Measurements from ENCODE around the gene RLF.

Gene RLF

DNA sequence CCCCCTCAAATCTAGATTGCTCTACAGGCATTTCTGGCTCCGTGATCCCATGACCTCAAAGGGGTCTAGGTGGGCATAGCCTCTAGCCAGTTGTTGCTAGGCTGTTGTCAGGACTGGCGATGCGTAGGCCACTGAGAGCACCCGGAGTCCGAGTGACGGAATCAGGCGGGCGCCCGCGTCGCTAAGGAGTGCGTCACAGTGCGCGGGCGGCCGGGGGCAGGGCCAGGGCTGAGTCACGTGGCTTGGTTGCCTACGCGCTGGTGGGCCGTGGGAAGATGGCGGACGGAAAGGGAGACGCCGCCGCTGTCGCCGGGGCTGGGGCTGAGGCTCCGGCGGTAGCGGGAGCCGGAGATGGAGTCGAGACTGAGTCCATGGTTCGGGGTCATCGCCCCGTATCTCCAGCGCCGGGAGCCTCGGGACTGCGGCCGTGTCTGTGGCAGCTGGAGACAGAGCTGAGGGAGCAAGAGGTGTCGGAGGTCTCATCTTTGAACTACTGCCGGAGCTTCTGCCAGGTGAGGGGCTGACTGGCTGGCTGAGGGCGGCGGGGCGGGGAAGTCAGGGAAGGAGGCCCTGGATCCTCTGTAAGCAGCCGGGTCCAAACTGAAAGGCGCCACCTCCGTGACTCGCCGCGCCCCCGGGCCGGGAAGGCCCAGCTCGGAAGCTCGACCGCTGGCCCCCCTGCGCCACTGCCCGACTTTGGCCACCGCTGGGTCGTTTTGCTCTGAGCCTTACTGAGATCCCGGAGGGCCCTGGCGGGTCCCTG lies at the start of gene RLF:
RLF (plus strand) TSS at position 263 of the 763 bp plus-strand sequence; CDS start at position 276, 13 bp downstream.
- TF ChIP-seq GATA2 (IDR thresholded peaks at IDR 0.05; ENCODE audit: low read depth, low read length) (no peak), GATA3 (IDR thresholded peaks at IDR 0.05; ENCODE audit: low read depth, low read length) (no peak)

- TF ChIP-seq GATA3 (IDR thresholded peaks at IDR 0.05; ENCODE audit: low read depth, low read length) (no peak), GATA2 (IDR thresholded peaks at IDR 0.05; ENCODE audit: low read depth, low read length) (no peak)
These were observed 46.8 kb upstream of the RLF start for GRCh38 chr1:40114400-40114799.

- TF ChIP-seq GATA3 (IDR thresholded peaks at IDR 0.05; ENCODE audit: low read depth, low read length), result no peak
- no peak for TF ChIP-seq GATA2 (IDR thresholded peaks at IDR 0.05; ENCODE audit: low read depth, low read length)
These were observed 41.1 kb upstream of the RLF start for GRCh38 chr1:40120128-40120527.

- TF ChIP-seq GATA3 (IDR thresholded peaks at IDR 0.05; ENCODE audit: low read depth, low read length), result no peak
- TF ChIP-seq GATA2 (IDR thresholded peaks at IDR 0.05; ENCODE audit: low read depth, low read length), result no peak
These were observed 38.3 kb upstream of the RLF start for GRCh38 chr1:40122855-40123254.

DNA sequence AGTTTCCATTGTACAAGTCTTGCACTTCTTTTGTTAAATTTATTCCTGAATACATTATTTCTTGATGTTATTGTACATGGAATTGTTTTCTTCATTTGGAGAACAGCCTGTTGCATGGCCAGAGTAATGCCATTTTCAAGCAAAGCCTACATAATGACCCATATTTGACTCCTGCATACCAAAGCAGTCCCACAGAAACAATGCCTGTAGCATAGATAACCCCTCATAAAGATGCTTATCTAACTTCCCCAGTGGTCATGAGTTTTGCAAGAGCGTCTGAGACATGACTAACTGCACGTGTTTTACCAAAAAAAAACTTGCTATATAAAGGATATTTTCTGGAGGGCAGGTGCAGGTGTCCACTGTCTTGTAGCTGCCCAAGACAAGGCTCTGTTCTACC lies 30.3 kb upstream of the RLF start:
- TF ChIP-seq GATA2 (IDR thresholded peaks at IDR 0.05; ENCODE audit: low read depth, low read length) (no peak), GATA3 (IDR thresholded peaks at IDR 0.05; ENCODE audit: low read depth, low read length) (no peak)

- TF ChIP-seq GATA2 (IDR thresholded peaks at IDR 0.05; ENCODE audit: low read depth, low read length) (no peak), GATA3 (IDR thresholded peaks at IDR 0.05; ENCODE audit: low read depth, low read length) (no peak)
These were observed 28.5 kb upstream of the RLF start for GRCh38 chr1:40132383-40133311.

- TF ChIP-seq GATA2 (IDR thresholded peaks at IDR 0.05; ENCODE audit: low read depth, low read length) (no peak), GATA3 (IDR thresholded peaks at IDR 0.05; ENCODE audit: low read depth, low read length) (no peak)
These were observed 27.9 kb upstream of the RLF start for GRCh38 chr1:40133312-40133665.

- TF ChIP-seq GATA3 (IDR thresholded peaks at IDR 0.05; ENCODE audit: low read depth, low read length), result no peak
- no peak for TF ChIP-seq GATA2 (IDR thresholded peaks at IDR 0.05; ENCODE audit: low read depth, low read length)
These were observed 27.3 kb upstream of the RLF start for GRCh38 chr1:40133839-40134238.

GRCh38 chr1:40140211-40140973 lies 20.8 kb upstream of the RLF start:
- TF ChIP-seq GATA2 (IDR thresholded peaks at IDR 0.05; ENCODE audit: low read depth, low read length), result no peak
- TF ChIP-seq GATA3 (IDR thresholded peaks at IDR 0.05; ENCODE audit: low read depth, low read length), result no peak

DNA sequence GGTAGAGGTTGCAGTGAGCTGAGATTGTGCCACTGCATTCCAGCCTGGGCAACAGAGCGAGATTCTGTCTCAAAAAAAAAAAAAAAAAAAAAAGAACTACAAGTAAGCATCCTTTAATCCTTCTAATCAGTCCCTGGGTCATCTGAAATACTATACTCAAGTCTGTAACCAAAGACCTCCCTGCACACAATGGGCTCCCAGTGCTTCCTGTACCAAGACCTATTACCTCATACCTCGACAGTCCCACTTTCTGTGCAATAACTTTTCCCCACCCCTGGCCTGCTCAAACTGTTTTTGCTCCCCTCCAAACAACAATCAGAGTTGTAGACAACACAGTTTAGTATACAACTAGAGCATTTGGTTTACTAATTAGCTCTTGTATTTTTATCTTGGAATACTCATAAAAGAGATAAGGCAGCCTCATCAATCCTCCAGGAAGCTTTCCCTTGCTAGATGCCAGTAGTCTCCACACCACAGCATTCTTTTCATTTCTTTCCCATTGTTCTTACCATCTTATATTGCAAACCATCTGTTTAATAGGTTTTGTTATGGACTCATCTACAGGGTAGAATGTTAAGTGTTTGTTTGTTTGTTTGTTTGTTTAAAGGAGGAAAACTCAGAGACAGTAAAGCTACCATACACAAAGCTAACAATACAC lies 19.2 kb upstream of the RLF start:
- TF ChIP-seq GATA2 (IDR thresholded peaks at IDR 0.05; ENCODE audit: low read depth, low read length), result no peak
- no peak for TF ChIP-seq GATA3 (IDR thresholded peaks at IDR 0.05; ENCODE audit: low read depth, low read length)

GRCh38 chr1:40143891-40144575 lies 17.2 kb upstream of the RLF start:
- no peak for TF ChIP-seq GATA3 (IDR thresholded peaks at IDR 0.05; ENCODE audit: low read depth, low read length)
- TF ChIP-seq GATA2 (IDR thresholded peaks at IDR 0.05; ENCODE audit: low read depth, low read length), result no peak

DNA sequence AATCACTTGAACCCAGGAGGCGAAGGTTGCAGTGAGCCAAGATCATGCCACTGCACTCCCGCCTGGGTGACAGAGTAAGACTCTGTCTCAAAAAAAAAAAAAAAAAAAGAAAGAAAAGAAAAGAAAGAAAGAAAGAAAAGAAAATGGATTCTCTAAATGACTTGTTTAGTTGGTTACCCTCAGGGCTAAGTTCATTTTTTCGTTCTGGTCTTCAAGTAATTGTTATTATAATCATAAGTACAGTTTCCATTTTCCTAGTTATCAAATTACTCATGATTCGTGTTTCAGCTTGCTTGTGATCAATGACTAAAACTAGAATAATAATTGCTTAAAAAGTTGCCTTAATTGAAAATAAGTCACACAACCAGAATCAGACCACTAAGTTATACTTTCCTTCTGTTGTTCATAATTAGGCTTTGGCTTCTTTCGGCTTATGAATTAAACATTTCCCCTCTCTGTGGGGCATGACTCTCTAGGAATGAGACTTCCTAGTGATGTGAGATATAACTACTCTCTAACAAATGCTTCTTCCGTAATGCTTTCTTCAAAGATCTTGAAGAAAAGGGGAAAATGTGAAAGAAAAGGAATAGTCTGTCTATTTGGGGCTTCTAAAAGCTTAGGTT lies 9.6 kb upstream of the RLF start:
- TF ChIP-seq GATA3 (IDR thresholded peaks at IDR 0.05; ENCODE audit: low read depth, low read length) (no peak), GATA2 (IDR thresholded peaks at IDR 0.05; ENCODE audit: low read depth, low read length) (no peak)

Measured in SH-SY5Y (cell line).